ENCODE data around the gene INTS4.
A peak's percentile ranks its signal among the peaks of the same experiment; 100 is the strongest.
"Not testable (repeated sequence)": the region's sequence is repeated elsewhere in the genome, so short reads cannot be mapped to it uniquely, and the experiment has no call there.

The INTS4 gene

DNA sequence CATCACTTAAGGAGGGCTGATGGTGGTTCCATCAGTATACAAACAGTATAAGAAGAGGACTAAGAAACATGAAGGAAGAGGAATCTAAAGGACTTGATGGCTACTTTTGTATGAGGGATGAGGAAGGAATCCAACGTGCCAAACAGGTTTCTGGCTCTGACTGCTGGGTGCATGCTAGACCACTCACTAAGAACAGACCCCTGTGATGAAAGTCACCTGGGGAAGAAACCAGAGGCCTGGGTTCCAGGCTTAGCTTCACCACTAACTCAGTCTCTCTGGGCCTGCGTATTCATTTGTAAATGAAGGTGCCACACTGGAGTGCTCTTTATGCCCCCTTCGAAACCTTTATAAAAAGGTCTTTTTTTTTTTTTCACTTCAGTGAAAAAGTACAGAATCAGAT, 118.4 kb downstream of the INTS4 start:
- no peak for DNase-seq

DNA sequence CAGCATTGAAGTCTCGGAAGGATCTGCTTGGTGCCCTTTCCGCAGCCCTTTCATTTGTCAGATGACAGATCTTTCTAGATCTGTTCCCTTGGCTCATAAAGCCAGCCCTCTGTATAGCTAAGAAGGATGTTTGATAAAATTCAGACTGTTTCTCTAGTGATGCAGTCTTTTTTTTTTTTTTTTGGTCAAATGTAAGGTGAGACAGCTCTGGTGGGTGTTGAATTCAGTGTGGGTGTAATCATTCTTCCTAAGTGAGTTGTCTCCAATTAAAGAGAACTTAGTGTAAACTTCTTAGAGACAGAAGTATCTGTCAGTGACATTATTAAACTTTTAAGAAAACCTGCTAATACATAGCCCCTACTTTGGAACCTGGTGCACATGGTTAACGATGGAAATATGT, 120.3 kb downstream of the INTS4 start:
- no peak for DNase-seq

DNA sequence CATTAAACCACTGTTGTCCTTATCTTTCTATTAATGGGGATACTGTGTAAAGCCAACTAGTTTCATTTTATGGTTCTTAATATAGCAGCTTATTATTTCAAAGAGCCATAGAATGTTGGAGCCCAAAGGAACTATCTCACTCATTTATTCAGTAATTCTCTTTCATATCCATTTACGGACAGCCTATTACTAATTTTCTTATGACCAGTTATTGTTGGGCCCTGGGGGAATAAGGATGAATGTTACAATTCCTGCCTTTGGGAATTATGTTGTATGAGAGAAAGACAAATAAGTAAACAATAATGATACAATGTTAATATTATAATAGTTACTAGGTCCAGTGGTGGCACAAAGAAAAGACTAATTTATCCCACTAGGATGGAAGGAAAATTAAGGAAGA, 121.1 kb downstream of the INTS4 start:
- DNase-seq = no peak

DNA sequence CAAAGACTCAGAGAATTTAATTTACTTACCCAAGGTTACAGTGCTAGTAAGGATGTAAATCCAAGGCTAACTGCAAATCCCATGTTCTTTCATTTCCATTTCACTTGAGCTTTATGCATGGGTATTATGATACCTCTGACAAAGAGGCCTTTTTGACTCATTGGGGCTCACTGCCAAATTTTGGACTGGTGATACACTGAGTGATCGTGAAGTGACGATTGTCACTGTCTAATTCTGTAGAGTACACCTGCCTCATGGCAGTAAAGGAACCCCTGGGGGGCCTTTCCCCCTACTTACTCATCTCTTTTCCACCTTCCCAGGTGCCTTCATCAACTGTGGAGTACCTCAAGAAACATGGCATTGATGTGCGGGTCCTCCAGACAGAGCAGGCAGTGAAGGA, 122.6 kb downstream of the INTS4 start:
- no peak for DNase-seq

DNA sequence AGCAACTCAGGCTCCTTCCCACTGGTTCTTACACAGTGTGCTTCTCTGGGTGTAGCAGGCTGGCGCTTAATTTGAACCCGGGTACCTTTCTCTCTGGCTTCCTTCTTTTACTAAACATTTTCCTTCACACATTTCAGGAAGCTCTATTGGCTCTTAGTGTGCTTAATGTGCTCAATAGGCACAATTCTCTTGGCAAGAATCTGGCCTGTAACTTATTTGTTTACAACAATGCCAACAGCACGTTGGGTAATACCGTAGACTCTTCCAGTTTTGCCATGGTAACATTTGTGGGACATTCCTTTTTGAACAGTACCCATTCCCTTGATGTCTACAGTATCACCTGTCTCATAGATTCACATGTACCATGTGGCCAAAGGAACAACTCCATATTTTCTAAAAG, 125.7 kb downstream of the INTS4 start:
- no peak for DNase-seq

DNA sequence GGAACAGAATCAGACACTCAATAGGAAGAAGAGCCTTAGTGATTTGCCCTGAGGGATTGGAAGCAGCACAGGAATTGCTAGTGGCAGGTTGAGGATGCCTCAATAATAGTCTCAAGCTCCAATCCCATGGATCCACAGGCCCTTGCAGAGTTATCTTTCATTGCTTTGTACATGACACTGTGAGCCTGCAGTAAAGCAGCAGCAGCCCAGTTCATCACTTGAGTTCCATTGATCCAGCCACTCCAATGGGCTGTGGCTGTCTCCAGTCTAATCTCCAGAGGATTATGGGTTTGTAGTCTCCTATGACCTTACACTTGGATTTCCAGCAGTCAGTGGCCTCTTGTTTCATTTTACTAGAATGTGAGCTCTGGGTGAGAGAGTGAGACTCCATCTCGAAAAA, 128.1 kb downstream of the INTS4 start:
- peak; percentile 7 for DNase-seq

DNA sequence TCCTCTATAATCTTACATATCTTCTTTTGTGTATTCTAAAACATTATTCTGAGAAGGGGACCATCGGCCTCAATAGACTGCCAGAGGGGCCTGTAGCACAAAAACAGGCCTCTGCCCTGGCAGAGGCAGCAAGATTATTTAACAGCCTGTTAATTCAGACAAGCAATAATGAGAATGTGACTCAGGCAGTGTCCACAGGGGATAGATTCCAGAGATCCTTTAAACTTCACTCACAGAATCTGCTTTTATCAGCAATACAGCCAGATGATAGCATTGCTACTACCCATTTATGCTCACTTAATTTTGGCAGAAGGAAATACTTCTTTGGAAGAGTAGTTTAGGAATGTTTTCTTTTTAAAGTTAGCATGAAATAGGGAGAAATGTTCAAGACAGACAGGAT, 128.7 kb downstream of the INTS4 start:
- peak; percentile 31 for DNase-seq

DNA sequence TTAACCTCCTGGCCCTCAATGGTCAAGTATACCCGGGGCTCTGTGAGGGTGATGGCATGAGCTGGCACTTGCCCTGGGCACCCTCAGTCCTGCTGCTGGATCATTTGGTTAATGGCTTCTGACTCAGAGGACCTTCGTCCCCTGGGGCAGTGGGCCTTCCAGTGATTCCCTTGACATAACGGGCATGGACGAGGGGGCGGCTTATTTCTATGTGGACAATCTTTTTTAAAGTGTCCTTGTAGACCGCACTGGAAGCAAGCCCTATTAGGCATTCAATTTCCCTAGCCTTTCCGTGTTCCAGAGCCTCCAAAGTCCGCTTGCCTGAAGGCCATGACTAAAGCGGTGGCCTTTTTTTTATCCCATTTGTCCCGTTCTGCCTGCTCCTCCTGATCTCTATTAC, 133.0 kb downstream of the INTS4 start:
- not testable (repeated sequence) for DNase-seq

DNA sequence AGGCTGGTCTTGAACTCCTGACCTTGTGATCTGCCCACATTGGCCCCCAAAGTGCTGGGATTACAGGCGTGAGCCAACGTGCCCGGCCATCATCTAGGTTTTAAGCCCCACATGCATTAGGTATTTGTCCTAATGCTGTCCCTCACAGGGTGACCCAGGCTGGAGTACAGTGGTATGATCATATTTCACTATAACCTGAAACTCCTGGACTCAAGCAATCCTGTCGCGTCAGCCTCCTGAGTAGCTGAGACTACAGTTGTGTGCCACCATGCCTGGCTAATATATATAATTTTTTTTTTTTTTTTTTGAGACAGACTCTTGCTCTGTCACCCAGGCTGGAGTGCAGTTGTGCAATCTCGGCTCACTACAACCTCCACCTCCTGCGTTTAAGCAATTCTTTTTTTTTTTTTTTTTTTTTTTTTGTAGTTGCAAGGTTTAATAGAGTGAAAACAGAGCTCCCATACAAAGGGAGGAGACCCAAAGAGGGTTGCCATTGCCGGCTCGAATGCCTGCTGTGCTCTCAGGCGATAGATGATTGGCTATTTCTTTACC, 136.5 kb downstream of the INTS4 start:
- not testable (repeated sequence) for DNase-seq

DNA sequence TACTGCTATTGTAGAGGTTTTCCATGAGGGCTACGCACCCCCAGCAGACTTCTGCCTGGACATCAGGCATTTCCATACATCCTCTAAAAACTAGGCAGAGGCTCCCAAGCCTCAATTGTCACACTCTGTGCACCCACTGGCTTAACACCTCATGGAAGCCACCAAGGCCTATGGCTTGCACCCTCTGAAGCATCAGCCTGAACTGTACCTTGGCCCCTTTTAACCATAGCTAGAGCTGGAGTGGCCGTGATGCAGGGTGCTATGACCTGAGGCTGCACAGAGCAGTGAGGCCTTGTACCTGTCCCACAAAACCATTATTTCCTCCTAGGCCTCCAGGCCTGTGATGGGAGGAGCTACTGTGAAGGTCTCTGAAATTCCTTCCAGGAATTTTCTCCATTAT, 139.6 kb downstream of the INTS4 start:
- no peak for DNase-seq

DNA sequence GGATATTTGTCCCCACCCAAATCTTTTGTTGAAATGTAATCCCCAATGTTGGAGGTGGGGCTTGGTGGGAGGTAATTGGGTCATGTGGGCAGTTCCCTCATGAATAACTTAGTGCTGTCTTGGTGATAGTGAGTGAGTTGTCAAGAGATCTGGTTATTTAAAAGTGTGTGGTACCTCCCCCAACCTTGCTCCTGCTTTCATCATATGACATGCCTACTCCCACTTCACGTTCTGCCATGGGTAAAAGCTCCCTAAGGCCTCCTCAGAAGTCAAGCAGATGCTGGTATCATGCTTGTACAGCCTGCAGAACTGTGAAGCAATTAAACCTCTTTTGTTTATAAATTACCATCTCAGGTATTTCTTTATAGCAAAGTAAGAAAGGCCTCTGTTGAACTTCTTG, 143.0 kb downstream of the INTS4 start:
- DNase-seq = no peak

DNA sequence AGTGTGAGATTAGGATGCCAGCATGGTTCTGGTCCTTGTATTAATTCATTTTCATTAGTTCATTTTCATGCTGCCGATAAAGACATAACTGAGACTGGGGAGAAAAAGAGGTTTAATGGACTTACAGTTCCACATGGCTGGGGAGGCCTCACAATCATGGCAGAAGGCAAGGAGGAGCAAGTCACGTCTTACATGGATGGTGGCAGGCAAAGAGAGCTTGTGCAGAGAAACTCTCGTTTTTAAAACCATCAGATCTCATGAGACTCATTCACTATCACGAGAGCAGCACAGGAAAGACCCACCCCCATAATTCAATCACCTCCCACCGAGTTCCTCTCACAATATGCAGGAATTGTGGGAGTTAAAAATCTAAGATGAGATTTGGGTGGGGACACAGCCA, 150.8 kb downstream of the INTS4 start:
- DNase-seq = not testable (repeated sequence)

DNA sequence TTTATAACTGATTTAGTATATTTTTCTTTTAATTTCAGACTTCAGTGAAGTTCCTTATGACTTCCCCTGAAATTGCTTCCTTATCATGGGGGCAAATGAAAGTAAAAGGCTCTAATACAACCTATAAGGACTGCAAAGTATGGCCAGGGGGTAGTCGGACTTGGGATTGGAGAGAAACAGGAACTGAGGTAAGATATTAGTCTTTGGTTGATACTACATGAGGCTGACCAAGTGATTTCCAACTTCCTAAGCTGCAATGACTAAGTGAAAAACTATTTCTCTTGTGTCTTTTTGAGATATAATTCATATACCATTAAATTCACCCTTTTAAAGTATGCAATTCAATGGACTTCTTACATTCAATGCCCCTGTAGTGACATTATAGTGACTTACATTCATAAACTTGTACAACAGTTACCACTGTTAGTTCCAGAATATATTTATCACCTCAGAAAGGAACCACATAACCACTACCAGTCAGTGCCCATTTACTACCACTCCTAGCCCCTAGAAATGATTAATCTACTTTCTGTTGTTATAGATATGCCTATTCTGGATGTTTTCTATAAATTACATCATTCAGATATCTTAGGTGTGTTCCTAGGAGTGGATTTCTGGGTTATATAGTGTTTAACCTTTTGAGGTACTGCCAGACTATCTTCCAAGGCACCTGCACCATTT, 151.9 kb downstream of the INTS4 start:
- peak; percentile 41 for DNase-seq

DNA sequence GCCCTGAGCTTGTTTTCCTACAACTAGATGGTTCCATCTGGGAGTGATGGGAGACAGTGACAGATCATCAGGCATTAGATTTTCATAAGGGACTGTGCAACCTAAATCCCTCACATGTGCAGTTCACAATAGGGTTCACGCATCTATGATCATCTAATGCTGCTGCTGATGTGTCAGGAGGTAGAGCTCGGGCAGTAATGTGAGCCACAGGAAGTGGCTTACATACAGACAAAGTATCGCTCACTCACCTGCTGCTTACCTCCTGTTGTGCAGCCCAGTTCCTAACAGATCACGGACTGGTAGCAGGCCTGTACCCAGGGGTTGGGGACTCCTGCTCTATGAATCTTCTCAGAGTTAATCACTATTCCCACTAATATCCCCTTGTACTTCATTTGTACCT, 161.2 kb downstream of the INTS4 start:
- DNase-seq = no peak

DNA sequence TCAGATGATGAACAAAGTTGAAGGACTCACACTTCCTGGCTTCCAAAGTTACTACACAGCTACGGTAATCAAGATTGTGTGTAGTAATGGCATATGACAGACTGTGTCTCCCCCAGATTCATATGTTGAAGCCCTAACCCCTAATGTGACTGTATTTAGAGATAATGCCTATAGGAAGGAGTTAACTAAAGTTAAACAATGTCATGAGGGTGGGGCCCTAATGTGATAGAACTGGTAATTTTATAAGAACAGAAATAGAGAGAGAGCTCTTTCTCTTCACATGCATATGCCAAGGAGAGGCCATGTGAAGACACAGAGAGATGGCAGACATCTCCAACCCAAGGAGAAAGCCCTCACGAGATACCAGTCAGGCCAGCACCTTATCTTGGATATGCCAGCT, 165.5 kb downstream of the INTS4 start:
- no peak for DNase-seq
